HepG2 (cell line): ENCODE measurements around the gene NEURL1B.

Source experiments
- USF2 ChIP-seq, 2 experiments: sonication (generic) in 1 of 2; formaldehyde crosslinking in 1 of 2; IDR thresholded peaks; 2 replicates each; pipeline versions ENCODE4 v1.5.1 to v1.6.1; 2011 to 2020; ENCODE audit warnings: borderline replicate concordance in 1 of 2, low read depth in 1 of 2, low read length in 1 of 2, mild to moderate bottlenecking in 1 of 2, missing genetic modification reagents in 1 of 2, moderate library complexity in 1 of 2
- ZNF780A ChIP-seq: sonication (generic); formaldehyde crosslinking; IDR thresholded peaks from 2 replicates; pipeline ENCODE4 v1.8.0; 2022; ENCODE audit warnings: mild to moderate bottlenecking, missing genetic modification reagents, moderate library complexity

DNA sequence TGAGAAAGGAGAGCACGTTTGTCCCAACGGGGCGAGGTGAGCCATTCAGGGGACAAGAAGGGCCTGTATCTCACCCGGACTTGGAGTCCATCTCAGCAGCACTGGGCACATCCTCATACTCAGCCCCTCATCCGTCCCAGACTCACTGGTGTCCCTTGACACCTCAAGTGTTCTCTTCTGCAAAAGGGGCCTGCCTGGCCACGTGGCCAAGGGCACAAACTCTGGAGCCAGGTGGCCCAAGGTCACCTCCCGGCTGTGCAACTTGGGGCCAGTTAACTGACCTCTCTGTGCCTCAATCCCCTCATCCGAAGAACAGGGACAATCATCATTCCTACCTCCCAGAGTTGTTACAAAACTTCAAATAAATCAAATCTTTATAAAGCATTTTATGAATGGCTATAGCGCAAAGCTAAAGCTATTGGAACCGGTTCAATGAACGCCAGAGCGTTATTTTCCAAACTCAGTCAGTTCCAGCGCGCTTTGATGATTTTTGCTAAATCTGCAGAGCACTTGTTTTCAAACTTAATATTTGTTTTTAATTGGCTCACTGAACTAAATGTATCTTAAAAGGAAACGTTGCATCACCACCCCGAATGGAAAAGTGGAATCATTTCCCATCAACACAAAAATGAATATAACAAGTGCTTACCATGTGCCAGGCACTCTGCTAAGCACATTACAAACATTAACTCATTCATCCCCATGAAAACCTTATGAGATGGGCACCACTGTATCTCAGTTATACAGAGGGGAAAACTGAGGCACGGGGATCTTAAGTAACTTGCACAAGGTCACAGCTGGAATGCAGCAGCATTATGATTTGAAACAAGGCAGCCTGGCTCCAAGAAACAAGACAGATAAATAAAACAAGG, 80.6 kb downstream of the NEURL1B start:
- TF ChIP-seq USF2 (IDR thresholded peaks at IDR 0.05; ENCODE audit: low read depth, low read length), result no peak
- no peak for TF ChIP-seq USF2 (CRISPR knock-in tag; IDR thresholded peaks at IDR 0.05; ENCODE audit: borderline replicate concordance)
- TF ChIP-seq ZNF780A (CRISPR knock-in tag), result no peak
